GM23338 (cell line): Measurements from ENCODE around the gene NRCAM.

ENCODE experiments used
- CREB1 ChIP-seq: fragments of 250-450 bp; sonication (Bioruptor Pico); IDR thresholded peaks from 2 replicates; pipeline ENCODE4 v1.5.0; 2020; ENCODE audit warnings: low read depth, mild to moderate bottlenecking, moderate library complexity
- CTCF ChIP-seq, 2 experiments: fragments of 200-600 bp in 1 of 2; sonication (generic) in 1 of 2; conservative IDR thresholded peaks; 2 replicates each; pipeline versions ENCODE4 v1.5.1 to v1.6.1; 2016 to 2017; ENCODE audit warnings: antibody characterized with exemption in 2 of 2, low read depth in 2 of 2, mild to moderate bottlenecking in 2 of 2, moderate library complexity in 1 of 2
- ETS1 ChIP-seq: IDR thresholded peaks from 2 replicates; pipeline ENCODE4 v1.6.1; 2016; ENCODE audit warnings: antibody characterized with exemption
- EZH2 ChIP-seq: fragments of 200-600 bp; sonication (generic); IDR thresholded peaks from one replicate; pipeline ENCODE4 v1.8.0; 2017; ENCODE audit warnings: antibody characterized with exemption, mild to moderate bottlenecking, low read depth; ENCODE audit not compliant: unreplicated experiment
- EZH2phosphoT487 ChIP-seq: fragments of 200-600 bp; sonication (generic); IDR thresholded peaks from one replicate; pipeline ENCODE4 v1.8.1; 2018; ENCODE audit warnings: antibody characterized with exemption; ENCODE audit not compliant: unreplicated experiment
- NANOG ChIP-seq: IDR thresholded peaks from 2 replicates; pipeline ENCODE4 v1.6.1; 2016; ENCODE audit warnings: antibody characterized with exemption, borderline replicate concordance
- POLR2AphosphoS5 ChIP-seq: IDR thresholded peaks from 2 replicates; pipeline ENCODE4 v1.6.1; 2016; ENCODE audit warnings: antibody characterized with exemption, low read depth

- no peak for TF ChIP-seq EZH2phosphoT487
- no peak for TF ChIP-seq CTCF (conservative IDR thresholded peaks at IDR 0.05; ENCODE audit: low read depth in 2 of 2)
- TF ChIP-seq POLR2AphosphoS5 = no peak
- TF ChIP-seq NANOG = no peak
- no peak for TF ChIP-seq CREB1 (CRISPR knock-in tag)
- TF ChIP-seq ETS1 = no peak
- no peak for TF ChIP-seq EZH2
These were observed 171.2 kb downstream of the NRCAM start for GRCh38 chr7:108285003-108285368.
